MM.1S (cell line): Measurements from ENCODE around the gene TBC1D9B.

Experiments
- DNase-seq: peaks from one replicate; pipeline ENCODE4 v3.0.0-alpha.2; 2015
- H2AFZ ChIP-seq: fragments of 300-600 bp; sonication (generic); 2 replicates; pipeline ENCODE4 v1.6.0; 2016; ENCODE audit warnings: antibody characterized with exemption, low read length
- H3F3A ChIP-seq: fragments of 300-600 bp; sonication (generic); 2 replicates; pipeline ENCODE4 v1.6.1; 2016; ENCODE audit warnings: mild to moderate bottlenecking, antibody characterized with exemption, low read length, moderate library complexity, mixed read lengths; ENCODE audit not compliant: insufficient read depth
- H3K27ac ChIP-seq: fragments of 300-600 bp; sonication (generic); 2 replicates; pipeline ENCODE4 v1.5.1; 2016; ENCODE audit warnings: mild to moderate bottlenecking, low read length
- H3K27me3 ChIP-seq: fragments of 300-600 bp; sonication (generic); replicated peaks from 2 replicates; pipeline ENCODE4 v1.6.0; 2016; ENCODE audit warnings: low read length; ENCODE audit not compliant: insufficient read depth
- H3K36me3 ChIP-seq: fragments of 300-600 bp; sonication (generic); replicated peaks from 2 replicates; pipeline ENCODE4 v1.6.1; 2016; ENCODE audit warnings: mild to moderate bottlenecking, low read length, mixed read lengths; ENCODE audit not compliant: insufficient read depth
- H3K4me1 ChIP-seq: fragments of 300-600 bp; sonication (generic); 2 replicates; pipeline ENCODE4 v1.6.1; 2016; ENCODE audit warnings: low read length, mixed read lengths
- H3K4me2 ChIP-seq: fragments of 300-600 bp; sonication (generic); 2 replicates; pipeline ENCODE4 v1.6.0; 2016; ENCODE audit warnings: low read depth, low read length
- H3K4me3 ChIP-seq: fragments of 300-600 bp; sonication (generic); 2 replicates; pipeline ENCODE4 v1.5.1; 2016; ENCODE audit warnings: low read length, mixed read lengths
- H3K79me2 ChIP-seq: fragments of 300-600 bp; sonication (generic); 2 replicates; pipeline ENCODE4 v1.6.1; 2016; ENCODE audit warnings: mixed run types, low read length, mixed read lengths
- H3K9ac ChIP-seq: fragments of 300-600 bp; sonication (generic); 2 replicates; pipeline ENCODE4 v1.6.1; 2016; ENCODE audit warnings: low read length, mixed read lengths
- H3K9me2 ChIP-seq: fragments of 300-600 bp; sonication (generic); replicated peaks from 2 replicates; pipeline ENCODE4 v1.6.1; 2016; ENCODE audit warnings: mild to moderate bottlenecking, low read length, mixed read lengths; ENCODE audit not compliant: insufficient read depth
- H3K9me3 ChIP-seq: fragments of 300-600 bp; sonication (generic); replicated peaks from 2 replicates; pipeline ENCODE4 v1.6.1; 2016; ENCODE audit warnings: mild to moderate bottlenecking, low read length, mixed read lengths; ENCODE audit not compliant: insufficient read depth
- H4K20me1 ChIP-seq: fragments of 300-600 bp; sonication (generic); 2 replicates; pipeline ENCODE4 v1.6.1; 2016; ENCODE audit warnings: mild to moderate bottlenecking, low read length, moderate library complexity, mixed read lengths; ENCODE audit not compliant: insufficient read depth
- CTCF ChIP-seq: fragments of 300-600 bp; sonication (generic); IDR thresholded peaks from 2 replicates; pipeline ENCODE4 v1.5.1; 2016; ENCODE audit warnings: antibody characterized with exemption, low read length, mixed read lengths
- EZH2 ChIP-seq: fragments of 300-600 bp; sonication (generic); optimal IDR thresholded peaks from 2 replicates; pipeline ENCODE3; 2017; ENCODE audit warnings: low read depth, mild to moderate bottlenecking, antibody characterized with exemption, low read length, mixed read lengths
- EZH2phosphoT487 ChIP-seq: fragments of 300-600 bp; sonication (generic); IDR thresholded peaks from 2 replicates; pipeline ENCODE4 v1.6.1; 2018; ENCODE audit warnings: antibody characterized with exemption, low read length

Gene TBC1D9B

GRCh38 chr5:179817470-179817840, 90.2 kb downstream of the TBC1D9B start:
- no peak for DNase-seq
- H3K36me3 ChIP-seq, result no peaks in the 10 kb centered on the region
- H3K9me3 ChIP-seq, result no peaks in the 10 kb centered on the region
- no peak overlapping the region for H3K27ac ChIP-seq
- H3K4me3 ChIP-seq, result no peak overlapping the region
- peaks cover 32% of the 10 kb centered on the region for H3K79me2 ChIP-seq
- H3K4me1 ChIP-seq, result peaks cover 26% of the 10 kb centered on the region
- H4K20me1 ChIP-seq, result peaks cover 7% of the 10 kb centered on the region
- H3K9ac ChIP-seq, result no peak overlapping the region
- H3F3A ChIP-seq, result peaks cover 25% of the 10 kb centered on the region
- no peak for TF ChIP-seq EZH2
- TF ChIP-seq EZH2phosphoT487, result no peak
- no peak for TF ChIP-seq CTCF
- H3K9me2 ChIP-seq, result no peaks in the 10 kb centered on the region
- no peaks in the 10 kb centered on the region for H3K27me3 ChIP-seq
- H3K4me2 ChIP-seq, result no peak overlapping the region
- H2AFZ ChIP-seq, result no peak overlapping the region

GRCh38 chr5:179816796-179817469, 90.8 kb downstream of the TBC1D9B start:
- Histone ChIP-seq H3K4me3 (no peak overlapping the region), H3K9ac (no peak overlapping the region), H3F3A (peaks cover 21% of the 10 kb centered on the region; the same call in 1 of the 2 replicates), H3K4me2 (no peak overlapping the region), H2AFZ (no peak overlapping the region), H3K27ac (no peak overlapping the region), H3K79me2 (peaks cover 27% of the 10 kb centered on the region), H3K9me3 (no peaks in the 10 kb centered on the region), H3K4me1 (peaks cover 21% of the 10 kb centered on the region), H3K27me3 (no peaks in the 10 kb centered on the region), H4K20me1 (peaks cover 2% of the 10 kb centered on the region), H3K9me2 (no peaks in the 10 kb centered on the region), H3K36me3 (no peaks in the 10 kb centered on the region)
- TF ChIP-seq EZH2phosphoT487, result no peak
- no peak for TF ChIP-seq EZH2
- no peak for TF ChIP-seq CTCF
- DNase-seq, result no peak

- H3K27ac ChIP-seq, result no peak overlapping the region
- H3K4me1 ChIP-seq, result peaks cover 20% of the 10 kb centered on the region
Measured at GRCh38 chr5:179816401-179816795, 91.3 kb downstream of the TBC1D9B start.

More at GRCh38 chr5:179816401-179816795, 91.3 kb downstream of the TBC1D9B start:
- Histone ChIP-seq H3K9me2 (no peaks in the 10 kb centered on the region), H3K9ac (no peak overlapping the region), H3K4me2 (no peak overlapping the region), H3K9me3 (no peaks in the 10 kb centered on the region), H3F3A (peaks cover 17% of the 10 kb centered on the region; the same call in 1 of the 2 replicates), H3K36me3 (no peaks in the 10 kb centered on the region), H3K4me3 (no peak overlapping the region), H3K79me2 (peaks cover 22% of the 10 kb centered on the region), H3K27me3 (no peaks in the 10 kb centered on the region), H2AFZ (no peak overlapping the region), H4K20me1 (no peaks in the 10 kb centered on the region)
- no peak for TF ChIP-seq EZH2phosphoT487
- no peak for TF ChIP-seq EZH2
- no peak for TF ChIP-seq CTCF
- no peak for DNase-seq
